MCF 10A (cell line): ENCODE results near the gene RAB27B. TPM values are rescaled to one million over a fixed set of nuclear protein-coding genes. Genes with fewer than 3 reads are reported as not detected.
"Not testable (repeated sequence)": the region's sequence is repeated elsewhere in the genome, so short reads cannot be mapped to it uniquely, and the experiment has no call there.

Source experiments
- BruUV-seq: library from RNA; stranded (reverse); fragments of 400-500 nt; replicated peaks from 2 replicates; lab custom pipeline; 2021; lab: Mats Ljungman, UMichigan
- CTCF ChIA-PET: fragments of 300-600 bp; sonication (Branson Sonifier 250); formaldehyde crosslinking; extraction: SDS; loops from one replicate; lab custom pipeline; 2021; ENCODE audit warnings: antibody characterized with exemption, inconsistent platforms; lab: Yijun Ruan, JAX
- POLR2A ChIA-PET: fragments of 300-600, 350-650 bp; sonication (Branson Sonifier 250); formaldehyde crosslinking; extraction: SDS; loops from one replicate; lab custom pipeline; 2020; ENCODE audit warnings: antibody characterized with exemption, inconsistent platforms; lab: Yijun Ruan, JAX
- DNase-seq: peaks from one replicate; pipeline ENCODE4 v3.0.0-alpha.2; 2018; ENCODE audit not compliant: unreplicated experiment
- H3K27ac Mint-ChIP-seq: one replicate; pipeline ENCODE4 v1.8.0; 2022; ENCODE audit warnings: mild to moderate bottlenecking, low read depth, mixed read lengths; ENCODE audit not compliant: unreplicated experiment
- H3K27me3 Mint-ChIP-seq: one replicate; pipeline ENCODE4 v1.8.0; 2022; ENCODE audit warnings: mixed read lengths; ENCODE audit not compliant: insufficient read depth, unreplicated experiment
- H3K36me3 Mint-ChIP-seq: one replicate; pipeline ENCODE4 v1.8.0; 2022; ENCODE audit warnings: mild to moderate bottlenecking, moderate library complexity, mixed read lengths; ENCODE audit not compliant: insufficient read depth, unreplicated experiment
- H3K4me1 Mint-ChIP-seq: one replicate; pipeline ENCODE4 v1.8.0; 2022; ENCODE audit warnings: mixed read lengths; ENCODE audit not compliant: insufficient read depth, unreplicated experiment
- H3K4me3 Mint-ChIP-seq: one replicate; pipeline ENCODE4 v1.8.0; 2022; ENCODE audit warnings: mild to moderate bottlenecking, moderate library complexity, mixed read lengths; ENCODE audit not compliant: unreplicated experiment
- H3K9me3 Mint-ChIP-seq: one replicate; pipeline ENCODE4 v1.8.0; 2022; ENCODE audit warnings: mixed read lengths; ENCODE audit not compliant: unreplicated experiment
- intact Hi-C: fragments of 100-400 bp; cut with micrococcal nuclease; formaldehyde crosslinking; loops from 2 replicates; pipeline ENCODE4 v1.14.1; 2022
- total RNA-seq: library from RNA; stranded (reverse); gene quantifications from 2 replicates; pipeline ENCODE4 v1.2.3, GENCODE V29; 2022
- TF ChIP-seq, protein P1 (sequence below): fragments of 200-600 bp; IDR thresholded peaks from one replicate; pipeline ENCODE4 v1.8.0; 2022; ENCODE audit warnings: antibody characterized with exemption, mild to moderate bottlenecking; ENCODE audit not compliant: unreplicated experiment

Gene RAB27B
- total RNA-seq, 1 experiment from 2014 or later: 32.2 TPM

DNA sequence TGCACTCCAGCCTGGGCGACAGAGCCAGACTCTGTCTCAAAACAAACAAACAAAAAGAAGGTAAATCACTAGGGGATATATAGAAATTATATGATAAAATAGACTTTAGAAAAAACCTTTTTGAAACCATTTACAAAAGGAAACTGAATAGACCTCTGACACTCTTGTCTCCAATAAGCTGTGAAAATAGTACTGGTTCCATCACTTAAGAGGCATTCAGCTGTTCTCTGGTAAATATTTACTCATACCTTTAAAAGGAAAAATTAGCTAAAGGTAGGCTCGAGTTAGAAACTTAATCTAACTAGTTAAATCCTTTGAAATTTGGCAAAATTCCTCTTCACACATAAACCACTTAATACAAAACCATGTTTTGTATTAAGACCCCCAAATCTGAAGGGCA, 21.4 kb downstream of the RAB27B start:
- Mint-ChIP-seq H3K36me3 (no peaks in the 10 kb centered on the region), H3K4me1 (peaks cover 27% of the 10 kb centered on the region), H3K9me3 (no peaks in the 10 kb centered on the region), H3K4me3 (no peak overlapping the region), H3K27me3 (no peaks in the 10 kb centered on the region), H3K27ac (no peak overlapping the region)
- CTCF ChIA-PET: interaction anchor here (1.1 kb wide), 1 partner anchor 21 kb away, joined by 4 read pairs; the partner anchor contains the start of gene RAB27B
- BruUV-seq: no TSS peak
- POLR2A ChIA-PET: no interaction called here
- TF ChIP-seq, protein P1, sequence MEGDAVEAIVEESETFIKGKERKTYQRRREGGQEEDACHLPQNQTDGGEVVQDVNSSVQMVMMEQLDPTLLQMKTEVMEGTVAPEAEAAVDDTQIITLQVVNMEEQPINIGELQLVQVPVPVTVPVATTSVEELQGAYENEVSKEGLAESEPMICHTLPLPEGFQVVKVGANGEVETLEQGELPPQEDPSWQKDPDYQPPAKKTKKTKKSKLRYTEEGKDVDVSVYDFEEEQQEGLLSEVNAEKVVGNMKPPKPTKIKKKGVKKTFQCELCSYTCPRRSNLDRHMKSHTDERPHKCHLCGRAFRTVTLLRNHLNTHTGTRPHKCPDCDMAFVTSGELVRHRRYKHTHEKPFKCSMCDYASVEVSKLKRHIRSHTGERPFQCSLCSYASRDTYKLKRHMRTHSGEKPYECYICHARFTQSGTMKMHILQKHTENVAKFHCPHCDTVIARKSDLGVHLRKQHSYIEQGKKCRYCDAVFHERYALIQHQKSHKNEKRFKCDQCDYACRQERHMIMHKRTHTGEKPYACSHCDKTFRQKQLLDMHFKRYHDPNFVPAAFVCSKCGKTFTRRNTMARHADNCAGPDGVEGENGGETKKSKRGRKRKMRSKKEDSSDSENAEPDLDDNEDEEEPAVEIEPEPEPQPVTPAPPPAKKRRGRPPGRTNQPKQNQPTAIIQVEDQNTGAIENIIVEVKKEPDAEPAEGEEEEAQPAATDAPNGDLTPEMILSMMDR: no peak
- intact Hi-C loops: no loop called here
- DNase-seq: no peak

DNA sequence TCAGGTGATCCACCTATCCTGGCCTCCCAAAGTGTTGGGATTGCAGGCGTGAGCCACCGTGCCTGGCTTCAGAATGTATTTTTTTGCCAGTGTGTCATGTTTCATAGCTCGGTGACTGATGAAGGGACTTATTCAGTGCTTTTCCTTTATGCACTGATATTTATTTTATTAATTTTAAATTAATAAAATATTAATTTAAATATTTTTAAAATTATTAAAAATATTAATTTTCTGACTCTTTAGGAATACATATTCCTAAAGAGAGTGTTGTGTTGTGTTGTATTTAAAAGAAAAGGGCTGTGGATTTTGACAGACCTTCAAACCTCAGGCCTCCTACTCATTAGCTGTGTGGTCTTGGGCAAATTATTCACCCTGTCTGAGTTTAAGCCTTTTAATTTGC, 22.3 kb downstream of the RAB27B start:
- ChIA-PET POLR2A (interaction anchor here (1.5 to 3.0 kb wide), 2 partner anchors 18 to 21 kb away, joined by 5 to 19 read pairs; partner anchors contain the start of gene RAB27B), CTCF (no interaction called here)
- no peaks in the 10 kb centered on the region for H3K27me3 Mint-ChIP-seq
- H3K27ac Mint-ChIP-seq: no peak overlapping the region
- H3K36me3 Mint-ChIP-seq: no peaks in the 10 kb centered on the region
- no peaks in the 10 kb centered on the region for H3K9me3 Mint-ChIP-seq
- TF ChIP-seq, protein P1: no peak
- no TSS peak for BruUV-seq
- no peak for DNase-seq
- H3K4me3 Mint-ChIP-seq: no peak overlapping the region
- peaks cover 23% of the 10 kb centered on the region for H3K4me1 Mint-ChIP-seq
- intact Hi-C loops: no loop called here

DNA sequence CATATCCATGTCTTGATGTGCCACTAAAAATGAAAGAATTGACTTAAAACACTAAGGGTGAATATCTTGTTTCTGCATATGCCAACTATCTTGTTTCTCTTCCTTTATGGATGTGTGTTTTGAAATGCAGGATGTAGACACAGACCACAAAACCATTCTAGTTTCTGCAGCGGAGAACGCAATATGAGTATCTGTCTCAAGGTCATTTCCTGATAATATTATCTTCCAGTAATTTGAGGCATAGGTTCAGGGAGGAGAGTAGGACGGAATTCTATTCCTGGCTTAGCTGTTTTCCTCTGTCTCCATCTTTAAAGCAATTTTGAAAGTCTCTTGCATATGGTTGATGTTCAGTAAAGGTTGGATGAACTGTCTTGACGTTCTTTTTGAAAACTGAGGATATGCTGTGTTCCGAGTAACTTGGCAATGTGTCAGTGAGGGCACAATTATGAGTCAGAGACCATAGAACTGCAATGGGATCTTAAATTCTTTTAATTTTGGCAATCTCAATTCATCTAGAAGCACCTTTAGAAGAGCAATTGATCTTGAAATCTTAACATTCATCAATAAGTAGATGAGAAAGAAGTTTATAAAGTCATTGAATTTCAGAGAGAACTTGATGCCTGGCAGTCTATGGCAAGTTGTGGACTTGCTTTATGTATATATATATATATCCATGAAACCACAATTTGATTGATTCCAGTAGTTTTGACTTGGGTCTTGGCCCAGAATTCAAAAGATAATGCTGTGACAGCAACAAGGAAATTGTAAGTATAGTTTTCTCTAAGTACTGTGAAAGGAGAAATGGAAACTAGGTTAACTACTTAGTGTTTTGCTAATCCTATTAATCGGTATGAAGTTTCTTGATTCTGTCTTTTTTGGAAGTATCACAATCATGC, 24.8 kb downstream of the RAB27B start:
- no peaks in the 10 kb centered on the region for H3K27me3 Mint-ChIP-seq
- CTCF ChIA-PET: interaction anchor here (0.6 to 1.2 kb wide), 2 partner anchors 20 to 47 kb away, joined by 3 read pairs; no protein-coding TSS in a partner anchor
- intact Hi-C loops: no loop called here
- BruUV-seq: no TSS peak
- peaks cover 19% of the 10 kb centered on the region for H3K4me1 Mint-ChIP-seq
- H3K36me3 Mint-ChIP-seq: no peaks in the 10 kb centered on the region
- TF ChIP-seq, protein P1: no peak
- POLR2A ChIA-PET: interaction anchor here (0.6 to 3.0 kb wide), 4 partner anchors 10 to 149 kb away, joined by 3 to 19 read pairs (median 6); partner anchors contain the start of gene RAB27B
- H3K9me3 Mint-ChIP-seq: no peaks in the 10 kb centered on the region
- DNase-seq: peak; percentile 66
- H3K27ac Mint-ChIP-seq: peak overlapping the region; percentile 87
- peak overlapping the region; percentile 56 for H3K4me3 Mint-ChIP-seq

DNA sequence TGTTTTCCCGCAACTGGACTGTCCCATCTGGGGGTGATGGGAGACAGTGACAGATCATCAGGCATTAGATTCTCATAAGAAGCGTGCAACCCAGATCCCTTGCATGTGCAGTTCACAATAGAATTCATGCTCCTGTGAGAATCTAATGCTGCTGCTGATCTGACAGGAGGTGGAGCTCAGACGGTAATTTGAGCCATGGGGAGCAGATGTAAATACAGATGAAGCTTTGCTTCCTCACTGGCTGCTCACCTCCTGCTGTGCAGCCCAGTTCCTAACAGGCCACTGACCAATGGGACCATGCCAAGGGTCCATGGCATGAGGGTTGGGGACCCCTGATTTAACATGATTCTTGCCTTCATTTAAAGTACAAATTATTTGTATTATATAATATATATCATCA, 26.8 kb downstream of the RAB27B start:
- H3K4me3 Mint-ChIP-seq, BruUV-seq, H3K36me3 Mint-ChIP-seq, H3K9me3 Mint-ChIP-seq, H3K27ac Mint-ChIP-seq, intact Hi-C loops, H3K27me3 Mint-ChIP-seq: not testable (repeated sequence)
- DNase-seq: peak; percentile 11
- POLR2A ChIA-PET: interaction anchor here (1.4 kb wide), 1 partner anchor 8 kb away, joined by 4 read pairs; no protein-coding TSS in a partner anchor
- CTCF ChIA-PET: interaction anchor here (0.6 to 1.7 kb wide), 3 partner anchors 11 to 128 kb away, joined by 3 to 7 read pairs (median 4); no protein-coding TSS in a partner anchor
- H3K4me1 Mint-ChIP-seq: peaks cover 20% of the 10 kb centered on the region
